GM12864 (cell line): Measurements from ENCODE around the gene AKAP8L.

ENCODE experiments used
- DNase-seq: peaks from one replicate; pipeline ENCODE4 v3.0.0-alpha.2; 2011; ENCODE audit warnings: low read depth
- H3K4me3 ChIP-seq: 2 replicates; pipeline ENCODE4 v1.5.1; 2011; ENCODE audit warnings: mild to moderate bottlenecking, low read depth, low read length, control low read depth
- CTCF ChIP-seq: IDR thresholded peaks from 2 replicates; pipeline ENCODE4 v1.5.1; 2011; ENCODE audit warnings: low read depth, mild to moderate bottlenecking, moderate library complexity, low read length, control low read depth, inconsistent platforms; ENCODE audit errors: missing control alignments

AKAP8L gene

GRCh38 chr19:15424692-15425272 is 6.0 kb upstream of the AKAP8L start:
- DNase-seq = no peak
- H3K4me3 ChIP-seq = no peak overlapping the region
- TF ChIP-seq CTCF = no peak

GRCh38 chr19:15424121-15424520 is 5.3 kb upstream of the AKAP8L start:
- H3K4me3 ChIP-seq = no peak overlapping the region
- TF ChIP-seq CTCF = no peak
- DNase-seq = no peak

- no peak for TF ChIP-seq CTCF
- DNase-seq = no peak
- H3K4me3 ChIP-seq = no peak overlapping the region
These were observed 4.3 kb upstream of the AKAP8L start for GRCh38 chr19:15423130-15423529.

GRCh38 chr19:15422296-15423075 is 3.7 kb upstream of the AKAP8L start:
- DNase-seq = no peak
- TF ChIP-seq CTCF = no peak
- H3K4me3 ChIP-seq = no peak overlapping the region

- no peak for DNase-seq
- no peak for TF ChIP-seq CTCF
These were observed 3.0 kb upstream of the AKAP8L start for GRCh38 chr19:15421721-15422260.

GRCh38 chr19:15421136-15421695 is 2.4 kb upstream of the AKAP8L start:
- no peak for TF ChIP-seq CTCF
- DNase-seq = no peak
- H3K4me3 ChIP-seq = no peak overlapping the region

More at GRCh38 chr19:15421721-15422260, 3.0 kb upstream of the AKAP8L start:
- H3K4me3 ChIP-seq = no peak overlapping the region
